Stomach (tissue), 9 donors: ENCODE results near the gene DOCK3. TPM values are rescaled to one million over a fixed set of nuclear protein-coding genes. Genes with fewer than 3 reads are reported as not detected.
"Not testable (repeated sequence)": the region's sequence is repeated elsewhere in the genome, so short reads cannot be mapped to it uniquely, and the experiment has no call there.

Experiments used
- DNase-seq, 2 donors: peaks; one replicate each; pipeline versions ENCODE4 v3.0.0 to v3.0.0-alpha.2; 2013 to 2019
- H3K27ac ChIP-seq, 5 donors: fragments of 200-600 bp in 4 of 5; sonication (generic) in 4 of 5; one replicate each; pipeline ENCODE4 v1.5.1; 2013 to 2019; ENCODE audit warnings: mild to moderate bottlenecking in 1 of 5, moderate library complexity in 1 of 5
- H3K27me3 ChIP-seq, 3 donors: fragments of 200-600 bp; sonication (generic); one replicate each; pipeline ENCODE4 v1.5.1; 2017 to 2019; ENCODE audit warnings: mixed run types in 1 of 3
- H3K36me3 ChIP-seq, 4 donors: fragments of 200-600 bp; sonication (generic); 1 replicate in 3 of 4; 2 replicates in 1 of 4; pipeline ENCODE4 v1.5.1; 2016 to 2019
- H3K4me1 ChIP-seq, 4 donors: fragments of 200-600 bp; sonication (generic); one replicate each; pipeline ENCODE4 v1.5.1; 2016 to 2019
- H3K4me3 ChIP-seq, 4 donors: fragments of 200-600 bp; sonication (generic) in 3 of 4; one replicate each; pipeline ENCODE4 v1.5.1; 2016 to 2019; ENCODE audit warnings: mild to moderate bottlenecking in 1 of 4
- H3K9me3 ChIP-seq, 4 donors: fragments of 200-600 bp; sonication (generic); one replicate each; pipeline ENCODE4 v1.5.1; 2016 to 2019
- EP300 ChIP-seq: sonication (generic); formaldehyde crosslinking; IDR thresholded peaks from one replicate; pipeline ENCODE4 v1.6.1; 2017; ENCODE audit warnings: antibody characterized with exemption
- POLR2A ChIP-seq, 4 donors: fragments of 450-650 bp; IDR thresholded peaks; one replicate each; pipeline ENCODE4 v1.6.1; 2016; ENCODE audit warnings: antibody characterized with exemption in 4 of 4, control low read depth in 2 of 4, mild to moderate bottlenecking in 1 of 4, moderate library complexity in 1 of 4
- POLR2AphosphoS5 ChIP-seq, 3 donors: sonication (generic); formaldehyde crosslinking; IDR thresholded peaks; one replicate each; pipeline ENCODE4 v1.6.1; 2016; ENCODE audit warnings: antibody characterized with exemption in 3 of 3
- WGBS, 5 donors: extraction: QIAGEN DNeasy Blood & Tissue Kit in 3 of 5; methylation state at CpG; one replicate each; pipeline versions ENCODE4 v1.1.5 to v1.1.7; 2013 to 2018; 5-methylcytosine and 5-hydroxymethylcytosine counted together
- intact Hi-C: fragments of 100-400 bp; cut with DNase I; formaldehyde crosslinking; loops from one replicate; pipeline ENCODE4 v1.15.1; 2023; ENCODE audit warnings: low total_unique reads
- polyA plus RNA-seq, 3 donors: library from polyadenylated mRNA; stranded (reverse); fragments of 200-250 nt; gene quantifications; one replicate each; pipeline ENCODE4 v1.2.3, GENCODE V29; 2013
- total RNA-seq, 5 donors: library from RNA; depleted of rRNA; stranded (reverse); fragments of >200 nt; gene quantifications; one replicate each; pipeline versions ENCODE4 v1.1.0 to v1.2.3, GENCODE V29; 2014 to 2016
- TF ChIP-seq, protein P1 (sequence below), 7 experiments: fragments of 450-650 bp in 4 of 7; fragments of 200-600 bp in 3 of 7; sonication (generic) in 3 of 7; IDR thresholded peaks; one replicate each; pipeline ENCODE4 v1.5.1; 2016 to 2019; ENCODE audit warnings: antibody characterized with exemption in 7 of 7, control low read depth in 2 of 7, mild to moderate bottlenecking in 1 of 7
- donor health status: healthy with polysubstance abuse.
- donor health status: Bipolar disorder and iron deficiency.
- donor health status: healthy.

Gene DOCK3
- total and polyA plus RNA-seq, 8 donors: 0.06 to 2.3 (median 1.0) TPM; not detected in 2

DNA sequence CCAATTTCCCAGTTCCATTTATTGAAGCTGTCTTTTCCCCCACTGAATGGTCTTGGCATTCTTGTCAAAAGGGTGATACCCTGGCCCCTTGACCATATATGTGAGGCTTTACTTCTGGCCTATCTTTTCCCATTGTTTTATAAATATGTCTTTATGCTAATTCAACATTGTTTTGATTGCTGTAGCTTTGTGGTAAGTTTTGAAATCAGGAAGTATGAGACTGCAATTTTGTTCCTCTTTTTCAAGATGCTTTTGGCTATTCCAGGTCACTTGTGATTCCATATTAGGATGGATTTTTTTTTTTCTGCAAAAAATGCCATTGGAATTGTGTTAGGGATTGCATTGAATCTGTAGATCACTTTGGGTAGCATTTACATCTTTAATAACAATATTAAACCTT lies 569.2 kb downstream of the DOCK3 start:
- DNase-seq: no peak
- intact Hi-C loops: no loop called here
- H3K9me3 ChIP-seq: peaks cover 0 to 3% (median under 1%) of the 10 kb centered on the region in 4 donors
- no peaks in the 10 kb centered on the region for H3K4me1 ChIP-seq
- no peaks in the 10 kb centered on the region for H3K27me3 ChIP-seq
- H3K36me3 ChIP-seq: no peaks in the 10 kb centered on the region
- H3K27ac ChIP-seq: no peak overlapping the region
- H3K4me3 ChIP-seq: no peak overlapping the region
- TF ChIP-seq POLR2AphosphoS5 (IDR thresholded peaks at IDR 0.05) (no peak), POLR2A (IDR thresholded peaks at IDR 0.05) (no peak), EP300 (no peak)
- TF ChIP-seq, protein P1, sequence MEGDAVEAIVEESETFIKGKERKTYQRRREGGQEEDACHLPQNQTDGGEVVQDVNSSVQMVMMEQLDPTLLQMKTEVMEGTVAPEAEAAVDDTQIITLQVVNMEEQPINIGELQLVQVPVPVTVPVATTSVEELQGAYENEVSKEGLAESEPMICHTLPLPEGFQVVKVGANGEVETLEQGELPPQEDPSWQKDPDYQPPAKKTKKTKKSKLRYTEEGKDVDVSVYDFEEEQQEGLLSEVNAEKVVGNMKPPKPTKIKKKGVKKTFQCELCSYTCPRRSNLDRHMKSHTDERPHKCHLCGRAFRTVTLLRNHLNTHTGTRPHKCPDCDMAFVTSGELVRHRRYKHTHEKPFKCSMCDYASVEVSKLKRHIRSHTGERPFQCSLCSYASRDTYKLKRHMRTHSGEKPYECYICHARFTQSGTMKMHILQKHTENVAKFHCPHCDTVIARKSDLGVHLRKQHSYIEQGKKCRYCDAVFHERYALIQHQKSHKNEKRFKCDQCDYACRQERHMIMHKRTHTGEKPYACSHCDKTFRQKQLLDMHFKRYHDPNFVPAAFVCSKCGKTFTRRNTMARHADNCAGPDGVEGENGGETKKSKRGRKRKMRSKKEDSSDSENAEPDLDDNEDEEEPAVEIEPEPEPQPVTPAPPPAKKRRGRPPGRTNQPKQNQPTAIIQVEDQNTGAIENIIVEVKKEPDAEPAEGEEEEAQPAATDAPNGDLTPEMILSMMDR (IDR thresholded peaks at IDR 0.05): no peak

GRCh38 chr3:51245867-51246266 lies 571.1 kb downstream of the DOCK3 start:
- 42 to 68% (median 61%) methylated on average over 2 of the region's 2 CpGs for WGBS, 5 donors
- Histone ChIP-seq H3K9me3 (peaks cover 0 to 3% (median 0%) of the 10 kb centered on the region in 4 donors), H3K27ac (no peak overlapping the region), H3K36me3 (no peaks in the 10 kb centered on the region), H3K4me3 (no peak overlapping the region), H3K4me1 (no peaks in the 10 kb centered on the region), H3K27me3 (no peaks in the 10 kb centered on the region)
- intact Hi-C loops: no loop called here
- no peak for DNase-seq
- TF ChIP-seq EP300 (no peak), POLR2A (IDR thresholded peaks at IDR 0.05) (no peak), POLR2AphosphoS5 (IDR thresholded peaks at IDR 0.05) (no peak)
- TF ChIP-seq, protein P1 (IDR thresholded peaks at IDR 0.05): no peak

DNA sequence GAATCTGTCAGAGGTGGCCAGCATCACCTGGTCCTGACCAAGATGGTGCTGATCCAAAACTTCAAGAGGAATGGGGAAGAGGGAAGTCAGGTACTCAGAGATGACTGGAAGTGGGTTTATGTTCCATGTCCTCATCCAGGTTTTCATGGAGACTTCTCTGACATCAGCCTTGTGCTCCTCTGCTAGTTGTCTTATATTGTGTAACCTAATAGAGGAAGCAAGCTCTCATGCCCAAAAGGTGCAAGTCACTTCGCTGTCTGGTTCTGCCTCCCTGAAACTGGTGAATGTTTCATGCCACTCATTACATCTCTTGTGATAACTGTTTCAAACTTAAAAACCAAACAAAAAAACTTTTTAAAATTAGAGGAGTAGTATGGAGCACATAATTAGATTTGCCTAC lies 583.1 kb downstream of the DOCK3 start:
- Histone ChIP-seq H3K36me3 (no peaks in the 10 kb centered on the region), H3K27ac (no peak overlapping the region), H3K4me1 (no peaks in the 10 kb centered on the region), H3K9me3 (no peaks in the 10 kb centered on the region), H3K27me3 (no peaks in the 10 kb centered on the region), H3K4me3 (no peak overlapping the region)
- intact Hi-C loops: no loop called here
- 71 to 81% (median 77%) methylated on average over 1 of the region's 1 CpG for WGBS, 5 donors
- TF ChIP-seq EP300 (no peak), POLR2A (IDR thresholded peaks at IDR 0.05) (no peak), POLR2AphosphoS5 (IDR thresholded peaks at IDR 0.05) (no peak)
- TF ChIP-seq, protein P1 (IDR thresholded peaks at IDR 0.05): no peak
- no peak for DNase-seq

- peaks cover 0 to 15% (median 6%) of the 10 kb centered on the region in 4 donors for H3K9me3 ChIP-seq
- WGBS, 5 donors: 84 to 92% (median 90%) methylated on average over 4 of the region's 4 CpGs
- H3K4me1 ChIP-seq, H3K36me3 ChIP-seq, intact Hi-C loops, DNase-seq, H3K27me3 ChIP-seq, H3K27ac ChIP-seq, H3K4me3 ChIP-seq: not testable (repeated sequence)
Measured at GRCh38 chr3:51264166-51264565, 589.4 kb downstream of the DOCK3 start.

GRCh38 chr3:51268132-51268531 lies 593.4 kb downstream of the DOCK3 start:
- Histone ChIP-seq H3K36me3 (no peaks in the 10 kb centered on the region), H3K4me1 (no peaks in the 10 kb centered on the region), H3K9me3 (peaks cover 0 to 15% (median 6%) of the 10 kb centered on the region in 4 donors), H3K27ac (no peak overlapping the region), H3K4me3 (no peak overlapping the region), H3K27me3 (no peaks in the 10 kb centered on the region)
- no peak for DNase-seq
- intact Hi-C loops: no loop called here
- TF ChIP-seq POLR2A (IDR thresholded peaks at IDR 0.05): no peak
- no peak for TF ChIP-seq EP300
- TF ChIP-seq, protein P1 (IDR thresholded peaks at IDR 0.05): no peak
- no peak for TF ChIP-seq POLR2AphosphoS5 (IDR thresholded peaks at IDR 0.05)
